Head of caudate nucleus (tissue), 42 donors: ENCODE measurements around the gene SPTBN1.

ENCODE experiments used
- DNase-seq, 42 donors: peaks; one replicate each; pipeline versions ENCODE4 v3.0.0 to v3.0.0-alpha.2; 2020 to 2021; ENCODE audit warnings: mixed read lengths in 7 of 42
- intact Hi-C: fragments of 100-400 bp; cut with DNase I; formaldehyde crosslinking; loops from one replicate; pipeline ENCODE4 v1.15.0; 2022

The SPTBN1 gene

GRCh38 chr2:54593249-54593648, 137.1 kb downstream of the SPTBN1 start:
- no peak for DNase-seq
- intact Hi-C loops = no loop called here

GRCh38 chr2:54594048-54594447, 137.9 kb downstream of the SPTBN1 start:
- DNase-seq = no peak
- intact Hi-C loops = no loop called here

GRCh38 chr2:54595161-54595803, 139.2 kb downstream of the SPTBN1 start:
- intact Hi-C loops = no loop called here
- DNase-seq = no peak

GRCh38 chr2:54595999-54596902, 140.1 kb downstream of the SPTBN1 start:
- peak in 3 of 42 donors; percentile 17 to 67 (median 23) for DNase-seq
- intact Hi-C loops = no loop called here

- intact Hi-C loops = no loop called here
- no peak for DNase-seq
Measured at GRCh38 chr2:54597153-54597848, 141.2 kb downstream of the SPTBN1 start.

GRCh38 chr2:54598347-54599325, 142.5 kb downstream of the SPTBN1 start:
- no peak for DNase-seq
- intact Hi-C loops = no loop called here

- DNase-seq = no peak
- intact Hi-C loops = no loop called here
Measured at GRCh38 chr2:54599326-54599710, 143.2 kb downstream of the SPTBN1 start.

GRCh38 chr2:54599914-54600313, 143.8 kb downstream of the SPTBN1 start:
- DNase-seq = no peak
- intact Hi-C loops = no loop called here

GRCh38 chr2:54601339-54601738, 145.2 kb downstream of the SPTBN1 start:
- intact Hi-C loops = no loop called here
- DNase-seq = no peak

GRCh38 chr2:54602736-54603322, 146.7 kb downstream of the SPTBN1 start:
- no peak for DNase-seq
- intact Hi-C loops = no loop called here

- intact Hi-C loops = no loop called here
- DNase-seq = no peak
Measured at GRCh38 chr2:54603357-54603756, 147.2 kb downstream of the SPTBN1 start.

GRCh38 chr2:54603796-54604195, 147.7 kb downstream of the SPTBN1 start:
- no peak for DNase-seq
- intact Hi-C loops = no loop called here

GRCh38 chr2:54604871-54605270, 148.7 kb downstream of the SPTBN1 start:
- intact Hi-C loops = no loop called here

GRCh38 chr2:54605836-54606235, 149.7 kb downstream of the SPTBN1 start:
- no peak for DNase-seq
- intact Hi-C loops = no loop called here

More at GRCh38 chr2:54604871-54605270, 148.7 kb downstream of the SPTBN1 start:
- DNase-seq = no peak

- DNase-seq = peak in 24 of 42 donors; percentile 23 to 76 (median 52)
- intact Hi-C loops = no loop called here
Measured at GRCh38 chr2:54606393-54606958, 150.3 kb downstream of the SPTBN1 start.

GRCh38 chr2:54608224-54608623, 152.1 kb downstream of the SPTBN1 start:
- intact Hi-C loops = no loop called here
- DNase-seq = no peak

- intact Hi-C loops = no loop called here
- no peak for DNase-seq
Measured at GRCh38 chr2:54609241-54609640, 153.1 kb downstream of the SPTBN1 start.

- no peak for DNase-seq
- intact Hi-C loops = no loop called here
Measured at GRCh38 chr2:54609647-54610046, 153.5 kb downstream of the SPTBN1 start.
